Measurements from ENCODE around the gene SYVN1.
A peak's percentile ranks its signal among the peaks of the same experiment; 100 is the strongest.
"Not testable (repeated sequence)": the region's sequence is repeated elsewhere in the genome, so short reads cannot be mapped to it uniquely, and the experiment has no call there.

SYVN1 gene

DNA sequence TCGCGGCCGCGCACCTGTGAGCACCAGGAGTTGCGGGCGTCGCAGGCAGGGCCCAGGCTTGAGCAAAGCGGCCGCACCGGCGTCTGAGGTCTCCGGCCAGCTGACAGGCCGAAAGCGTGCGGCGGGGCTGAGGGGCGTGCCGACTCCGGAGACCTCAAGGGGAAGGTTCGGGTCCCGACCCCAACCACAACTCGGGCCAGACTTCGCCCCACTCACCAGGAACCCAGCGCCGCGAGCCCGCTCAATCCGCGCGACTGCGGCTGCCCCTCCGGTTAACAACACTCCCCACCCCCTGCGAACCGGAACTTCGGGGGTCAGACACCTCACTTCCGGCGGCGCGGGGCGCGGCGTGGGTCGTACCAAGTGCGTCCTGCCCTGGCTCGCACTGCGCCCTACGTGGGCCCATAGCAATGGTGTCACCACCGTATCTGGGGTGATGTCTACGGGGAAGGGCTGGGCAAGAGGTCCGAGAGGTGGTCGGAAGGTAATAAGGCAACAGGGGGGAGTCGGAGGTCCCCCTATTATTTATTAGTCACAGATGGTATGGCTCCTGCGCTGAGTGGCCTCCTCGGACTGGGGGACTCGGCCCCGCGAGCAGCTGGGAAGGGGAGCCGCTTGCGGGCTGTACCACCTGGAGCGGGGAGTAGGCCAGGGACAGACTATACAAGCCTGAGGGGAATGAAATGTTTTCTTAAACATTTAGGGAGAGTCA is at the start of gene SYVN1:
TSS of gene SYVN1 (minus strand) at position 280 of the 712 bp plus-strand sequence. CDS start 918 bp downstream, outside the sequence.
- peak; percentile 90 for DNase-seq (ENCODE audit: low spot score)

DNA sequence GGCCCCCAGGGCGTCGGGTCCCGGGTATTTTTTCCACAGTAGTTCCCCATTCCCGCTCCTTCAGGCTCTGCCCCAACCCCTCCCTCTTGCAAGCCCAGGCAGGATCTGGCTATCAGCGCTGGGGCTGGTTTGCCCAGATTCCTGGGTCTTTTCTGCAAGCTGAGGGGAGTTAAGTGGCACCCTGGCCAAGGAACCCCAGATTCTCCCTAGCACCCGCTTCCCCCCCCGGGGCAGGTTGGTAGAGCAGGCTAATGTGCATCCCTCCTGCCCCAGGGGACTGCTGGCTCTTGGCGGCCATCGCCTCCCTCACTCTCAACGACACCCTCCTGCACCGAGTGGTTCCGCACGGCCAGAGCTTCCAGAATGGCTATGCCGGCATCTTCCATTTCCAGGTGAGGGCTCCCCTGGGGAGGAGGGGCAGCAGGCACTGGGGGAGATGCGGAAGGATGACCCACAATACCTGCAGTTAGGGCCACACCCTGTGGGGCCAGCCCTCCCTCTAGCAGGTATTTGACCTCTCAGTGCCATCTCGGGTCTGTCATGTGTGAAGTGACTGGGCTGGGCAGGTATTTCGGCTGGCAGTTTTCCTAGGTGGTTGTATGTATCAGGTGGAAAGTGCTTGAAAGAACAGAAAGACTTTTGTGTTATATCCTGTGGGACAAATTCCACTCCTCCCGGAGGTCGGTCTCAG is 49.0 kb upstream of the SYVN1 start:
- no peak for DNase-seq (ENCODE audit: low spot score)

DNA sequence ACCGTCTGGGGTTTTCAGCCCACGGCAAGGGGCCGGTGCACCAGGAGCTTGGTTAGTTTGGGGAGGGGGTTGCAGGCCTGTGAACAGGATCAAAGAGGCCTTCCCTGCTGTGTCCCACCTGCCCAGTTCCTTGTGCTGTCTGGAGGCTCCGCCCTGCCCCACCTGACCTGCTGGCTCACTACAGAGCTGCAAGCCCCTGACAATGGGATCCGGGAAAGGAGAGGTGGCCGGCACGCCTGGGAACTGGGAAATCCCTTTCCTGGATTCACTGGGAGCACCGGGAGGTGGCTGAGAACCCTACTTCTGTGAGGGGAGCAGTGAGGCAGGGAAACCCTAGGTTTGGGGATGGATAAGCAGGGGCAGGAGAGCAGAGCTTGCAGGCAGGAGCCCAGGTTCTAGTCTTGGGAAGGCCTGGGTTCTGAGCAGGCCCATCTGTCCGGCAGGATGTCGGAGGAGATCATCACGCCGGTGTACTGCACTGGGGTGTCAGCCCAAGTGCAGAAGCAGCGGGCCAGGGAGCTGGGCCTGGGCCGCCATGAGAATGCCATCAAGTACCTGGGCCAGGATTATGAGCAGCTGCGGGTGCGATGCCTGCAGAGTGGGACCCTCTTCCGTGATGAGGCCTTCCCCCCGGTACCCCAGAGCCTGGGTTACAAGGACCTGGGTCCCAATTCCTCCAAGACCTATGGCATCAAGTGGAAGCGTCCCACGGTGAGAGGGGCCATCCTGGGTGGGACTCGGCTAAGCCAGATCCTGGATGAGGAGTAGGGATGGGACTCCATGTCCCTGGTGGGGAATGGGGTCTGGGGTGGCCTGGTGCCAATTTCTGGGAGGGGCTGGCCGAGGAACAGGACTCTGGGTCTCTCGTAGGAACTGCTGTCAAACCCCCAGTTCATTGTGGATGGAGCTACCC is 48.2 kb upstream of the SYVN1 start:
- no peak for DNase-seq (ENCODE audit: low spot score)

DNA sequence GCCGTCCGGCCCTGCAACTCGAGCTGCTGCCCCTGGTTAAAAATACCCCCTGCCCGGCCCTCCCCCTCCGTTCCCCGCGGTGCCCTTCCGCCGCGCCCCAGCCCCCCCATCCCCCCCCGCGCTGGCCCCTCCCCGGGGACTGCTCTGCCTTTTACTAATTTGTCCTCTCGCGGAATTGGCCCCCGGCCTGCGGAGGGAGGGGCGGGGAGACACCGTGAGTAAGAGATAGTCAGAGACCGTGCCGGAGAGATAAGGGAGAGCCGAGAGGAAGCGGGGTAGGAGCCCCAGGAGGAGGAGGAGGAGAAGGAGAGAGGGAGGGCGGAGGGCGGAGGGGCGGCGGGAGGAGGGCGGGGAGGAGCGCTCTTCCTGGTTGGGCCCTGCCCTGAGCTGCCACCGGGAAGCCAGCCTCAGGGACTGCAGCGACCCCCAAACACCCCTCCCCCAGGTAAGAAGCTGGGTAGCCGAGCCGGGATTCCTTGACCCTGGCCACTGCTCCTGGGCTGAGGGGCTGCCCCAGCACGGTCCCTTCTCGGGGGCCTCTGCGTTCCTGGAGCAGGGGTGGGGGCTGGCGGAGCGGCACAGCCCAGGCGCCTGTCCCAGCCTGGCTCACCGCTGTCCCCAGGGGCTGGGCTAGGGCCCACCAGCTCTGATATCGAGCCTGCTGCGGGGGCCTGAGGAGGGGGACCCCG is 47.4 kb upstream of the SYVN1 start, which contains the start of gene CAPN1:
TSS of gene CAPN1 (plus strand) at position 360 of the 689 bp plus-strand sequence. CDS start 774 bp downstream, outside the sequence.
- peak; percentile 88 for DNase-seq (ENCODE audit: low spot score)

DNA sequence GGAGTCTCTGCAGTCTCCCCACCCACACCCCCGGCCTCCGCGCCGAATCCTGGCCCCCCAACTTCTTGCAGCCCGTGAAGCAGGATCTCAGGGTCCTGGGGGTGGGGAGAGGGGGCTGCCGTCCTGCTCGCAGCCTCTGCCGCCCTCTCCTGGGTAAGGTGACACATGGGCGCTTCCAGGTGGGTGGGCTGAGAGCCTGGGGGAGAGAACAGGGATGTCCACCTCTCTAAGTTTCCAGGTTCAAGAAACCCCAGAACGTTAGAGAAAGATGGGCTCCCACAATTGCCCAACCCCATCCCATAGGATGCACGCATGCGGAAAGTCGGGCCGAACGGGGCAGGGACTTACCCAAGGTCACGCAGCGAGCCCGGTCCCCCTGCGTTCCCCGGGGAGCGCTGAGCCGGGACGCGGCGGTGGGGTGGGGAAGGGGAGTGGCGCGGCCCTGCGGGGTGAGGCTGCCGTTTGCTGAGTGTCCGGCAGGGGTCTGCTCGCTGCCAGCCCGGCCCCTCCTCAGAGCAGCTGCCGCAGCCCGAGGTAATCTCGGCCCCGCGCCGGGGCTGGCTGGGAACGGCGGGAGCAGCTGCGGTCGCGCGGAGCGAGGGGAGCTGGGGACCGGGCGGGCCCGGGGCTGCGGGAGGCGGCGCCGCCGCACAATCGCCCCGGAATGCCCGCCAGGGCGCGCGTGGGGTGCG is 46.7 kb upstream of the SYVN1 start:
- peak; percentile 49 for DNase-seq (ENCODE audit: low spot score)

DNA sequence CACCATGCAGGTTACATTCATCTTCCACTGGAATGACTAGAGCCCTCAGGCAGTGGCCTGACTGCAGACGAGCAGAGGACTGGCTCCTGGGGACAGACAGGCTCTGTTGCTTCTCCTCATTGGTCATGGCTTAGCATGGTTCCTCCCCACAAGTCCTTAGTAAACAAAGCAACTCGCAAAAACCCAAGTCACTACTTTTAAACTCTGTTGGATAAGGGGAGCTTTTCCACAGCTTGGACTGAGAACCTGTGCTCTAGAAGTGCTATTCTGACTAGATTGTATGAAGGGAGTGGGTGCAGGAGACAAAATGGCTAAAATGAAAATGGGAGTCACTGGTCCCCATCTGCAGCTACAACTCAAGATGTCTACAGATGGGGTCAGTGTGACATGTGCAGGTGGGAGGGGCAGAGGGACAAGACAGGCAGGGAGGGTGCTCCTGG is 40.3 kb upstream of the SYVN1 start:
- DNase-seq (ENCODE audit: low spot score) = not testable (repeated sequence)

DNA sequence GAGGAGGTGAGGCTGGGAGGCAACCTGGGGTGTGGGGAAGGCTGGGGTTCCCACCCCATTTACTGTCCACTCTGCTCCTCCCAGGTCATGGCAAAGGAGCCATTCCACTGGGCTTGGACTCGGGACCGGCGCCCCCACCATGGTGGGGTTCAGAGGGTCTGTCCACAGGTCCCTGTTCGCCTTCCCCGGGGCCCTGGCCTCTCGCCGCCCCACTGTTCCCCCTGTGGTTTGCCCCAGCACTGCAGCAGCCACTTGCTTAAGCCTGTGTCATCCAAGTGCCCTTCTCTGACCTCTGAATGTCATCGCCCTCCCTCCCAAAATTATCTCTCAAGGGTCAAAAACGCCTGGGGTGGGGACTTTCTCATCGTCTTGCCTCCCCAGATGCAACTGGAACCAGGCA is 38.3 kb upstream of the SYVN1 start:
- no peak for DNase-seq (ENCODE audit: low spot score)

DNA sequence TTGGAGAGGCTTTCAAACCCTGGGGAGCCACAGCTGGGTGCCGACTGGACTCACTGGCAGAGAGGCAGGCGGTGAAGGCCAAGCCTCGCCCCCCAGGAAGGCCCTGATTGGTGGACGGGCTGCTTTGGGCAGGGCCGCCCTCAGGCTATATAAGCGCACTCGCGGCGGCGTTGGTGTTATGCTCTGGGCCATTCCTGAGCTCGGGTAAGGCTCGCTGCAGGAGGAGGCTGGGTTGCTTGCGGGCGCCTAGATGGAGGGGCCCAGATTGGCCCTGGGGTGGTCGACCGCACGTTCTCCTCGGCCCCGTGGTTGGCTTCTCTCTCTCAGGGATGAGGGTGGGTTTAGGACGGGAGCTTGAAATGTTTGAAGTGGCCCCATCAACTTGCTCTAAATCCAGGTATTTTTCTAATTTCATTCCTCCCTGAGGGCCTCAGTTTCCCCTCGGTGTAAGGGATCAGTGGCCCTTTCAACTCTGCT is 35.8 kb upstream of the SYVN1 start, which contains the start of gene SPDYC:
TSS of gene SPDYC (plus strand) at position 176 of the 477 bp plus-strand sequence. CDS start 1,125 bp downstream, outside the sequence.
- no peak for DNase-seq (ENCODE audit: low spot score)

DNA sequence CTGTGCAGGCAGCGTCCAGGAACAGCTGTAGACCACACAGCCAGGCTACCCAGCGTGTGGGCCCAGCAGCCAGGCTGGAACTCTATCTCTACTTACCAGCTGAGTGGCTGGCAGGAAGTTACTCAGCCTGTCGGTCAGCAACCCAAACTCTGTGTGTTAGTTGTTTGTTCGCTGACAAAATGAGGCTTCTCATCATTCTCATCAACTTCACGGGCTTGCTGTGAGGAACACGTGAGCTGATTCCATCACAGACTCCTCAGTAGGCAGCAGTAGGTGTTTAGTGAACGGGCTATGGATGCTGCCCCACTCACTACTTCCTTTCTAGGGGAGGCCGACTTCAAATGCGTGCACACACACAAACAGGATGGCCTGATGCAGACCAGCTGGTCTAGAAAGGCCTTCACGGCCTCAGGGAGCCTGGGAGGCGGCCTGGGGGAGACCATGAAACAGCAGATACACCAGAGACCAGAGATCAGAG is 34.9 kb upstream of the SYVN1 start:
- no peak for DNase-seq (ENCODE audit: low spot score)

DNA sequence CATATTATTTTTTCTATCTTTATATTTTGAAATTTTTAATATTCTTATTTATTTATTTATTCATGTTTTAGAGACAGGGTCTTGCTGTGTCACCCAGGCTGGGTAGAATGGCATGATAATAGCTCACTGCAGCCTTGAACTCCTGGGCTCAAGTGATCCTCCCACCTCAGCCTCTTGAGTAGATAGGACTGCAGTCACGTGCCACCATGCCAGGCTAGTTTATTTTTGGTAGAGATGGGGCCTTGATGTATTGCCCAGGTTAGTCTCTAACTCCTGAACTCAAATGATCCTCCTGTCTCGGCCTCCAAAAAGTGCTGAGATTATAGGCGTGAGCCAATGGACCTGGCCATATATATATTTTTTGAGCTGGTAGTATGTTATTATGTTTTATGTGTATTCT is 33.3 kb upstream of the SYVN1 start:
- DNase-seq (ENCODE audit: low spot score) = no peak

DNA sequence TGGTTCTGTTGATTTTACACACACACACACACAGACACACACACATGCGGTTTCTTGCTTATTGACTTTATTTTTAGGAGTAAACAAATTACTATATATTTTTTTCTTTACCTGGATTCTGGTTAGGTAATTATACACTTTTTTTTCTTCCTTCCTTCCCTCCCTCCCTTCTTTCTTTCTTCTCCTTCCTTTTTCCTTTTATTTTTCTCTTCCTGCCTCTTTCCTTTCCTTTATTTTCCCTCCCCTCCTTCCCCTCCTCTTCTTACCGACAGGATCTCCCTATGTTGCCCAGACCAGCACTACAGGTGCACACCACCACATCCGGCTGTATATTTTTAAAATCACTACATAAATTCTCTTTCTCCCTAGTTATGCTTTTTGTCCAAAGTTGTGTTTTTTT is 32.6 kb upstream of the SYVN1 start:
- no peak for DNase-seq (ENCODE audit: low spot score)

DNA sequence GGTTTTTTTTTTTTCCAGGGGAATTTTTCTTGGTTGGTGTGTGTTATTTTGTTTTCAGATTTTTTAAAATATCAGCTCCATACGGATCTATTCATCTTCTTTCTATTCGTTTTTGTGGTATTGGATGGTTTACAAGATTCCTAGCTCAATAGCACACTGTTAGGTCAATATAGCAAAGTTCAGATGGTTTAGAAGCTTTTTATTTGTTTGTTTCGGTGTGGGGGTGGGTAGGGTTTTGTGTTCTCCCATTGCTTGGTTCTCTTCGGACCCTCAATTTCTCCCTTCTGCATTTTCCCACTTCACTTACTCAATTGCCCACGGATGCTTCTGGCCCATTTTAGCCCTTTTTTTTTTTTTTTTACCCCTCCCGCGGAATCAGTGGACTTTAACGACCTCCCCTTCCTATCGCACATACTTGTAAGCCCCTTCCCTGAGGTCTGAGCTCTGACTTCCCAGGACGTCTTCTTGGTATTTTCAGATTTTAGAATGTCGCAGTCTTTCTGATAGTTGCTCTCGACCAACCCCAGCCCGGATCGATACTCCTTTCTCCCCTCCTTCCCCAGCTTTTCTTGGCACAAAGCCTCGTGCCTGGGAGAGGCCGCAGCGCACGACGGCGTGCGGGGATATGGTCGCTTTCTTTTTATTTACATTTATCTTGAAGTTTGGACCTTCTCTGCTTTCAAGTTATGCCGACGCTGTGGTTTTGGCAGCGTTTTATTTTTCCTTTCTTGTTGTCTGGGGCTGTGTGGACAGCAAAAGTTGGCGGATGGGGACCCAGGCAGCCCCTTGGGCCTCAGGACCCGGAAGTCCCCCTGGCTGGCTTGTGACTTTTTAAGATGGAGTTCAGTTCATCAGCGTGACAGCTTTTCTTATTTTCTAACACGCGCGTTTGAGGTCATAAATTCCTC is 31.3 kb upstream of the SYVN1 start:
- no peak for DNase-seq (ENCODE audit: low spot score)

DNA sequence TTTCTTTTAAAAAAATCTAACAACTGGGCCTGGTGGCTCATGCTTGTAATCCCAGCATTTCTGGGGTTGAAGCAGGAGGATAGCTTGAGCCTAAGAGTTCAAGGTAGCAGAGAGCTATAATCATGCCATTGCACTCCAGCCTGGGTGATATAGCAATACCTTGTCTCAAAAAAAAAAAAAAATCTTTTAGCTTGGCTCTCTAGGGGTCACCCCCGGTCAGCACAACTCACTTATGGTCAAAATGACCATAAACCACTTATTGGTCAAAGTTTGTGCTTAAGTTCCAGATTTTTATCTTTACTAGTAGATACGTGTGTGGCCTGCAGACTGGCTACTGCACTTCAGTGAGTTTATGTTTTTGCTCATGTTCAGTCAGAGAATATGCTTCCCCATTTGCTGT is 29.4 kb upstream of the SYVN1 start:
- DNase-seq (ENCODE audit: low spot score) = no peak

DNA sequence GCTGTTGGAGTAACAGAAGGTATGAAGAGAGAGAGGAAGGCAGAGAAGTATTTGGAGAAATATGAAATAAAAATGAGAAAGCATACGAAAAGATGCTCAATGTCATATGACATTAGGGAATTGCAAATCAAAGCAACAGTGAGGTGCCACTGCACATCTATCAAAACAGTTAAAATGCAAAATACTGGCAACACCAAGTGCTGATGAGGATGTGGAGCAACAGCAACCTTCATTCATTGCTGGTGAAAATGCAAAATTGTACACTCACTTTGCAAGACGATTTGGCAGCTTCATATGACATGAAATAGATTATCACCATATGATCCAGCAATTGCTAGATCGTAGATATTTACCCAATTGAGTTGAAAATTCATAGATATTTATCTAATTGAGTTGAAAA is 26.3 kb upstream of the SYVN1 start:
- no peak for DNase-seq (ENCODE audit: low spot score)

DNA sequence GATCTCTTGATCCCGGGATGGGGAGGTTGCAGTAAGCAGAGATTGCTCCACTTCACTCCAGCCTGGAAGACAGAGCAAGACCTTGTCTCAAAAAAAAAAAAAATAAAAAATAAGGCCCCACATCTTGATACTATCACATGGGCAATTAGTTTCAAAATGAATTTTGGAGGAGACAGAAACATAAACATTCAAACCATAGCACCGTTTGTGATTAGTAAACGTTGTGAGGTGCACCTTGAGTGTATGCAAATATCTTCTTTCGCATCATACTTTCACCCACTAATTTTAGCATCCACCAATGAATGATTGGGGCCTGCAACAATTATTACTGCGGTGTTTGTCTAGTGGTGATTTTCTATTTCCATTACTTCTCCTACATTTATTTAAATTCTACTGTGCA is 24.7 kb upstream of the SYVN1 start:
- no peak for DNase-seq (ENCODE audit: low spot score)

DNA sequence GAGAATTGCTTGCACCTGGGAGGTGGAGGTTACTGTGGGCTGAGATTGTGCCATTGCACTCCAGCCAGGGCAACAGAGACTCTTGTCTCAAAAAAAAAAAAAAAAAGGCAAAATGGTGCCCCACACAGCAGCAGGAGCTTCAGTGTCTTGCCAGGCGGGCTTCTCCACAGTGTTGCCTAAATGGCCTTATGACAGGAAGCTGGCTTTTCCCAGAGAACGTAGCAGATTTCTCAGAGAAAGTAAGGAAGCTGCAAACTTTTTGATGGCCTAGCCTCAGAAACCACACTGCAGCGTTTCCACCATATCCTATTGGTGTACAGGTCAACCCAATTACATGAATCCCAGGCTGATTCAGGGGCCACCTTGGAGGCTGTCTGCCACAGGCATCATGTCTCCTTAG is 23.0 kb upstream of the SYVN1 start:
- no peak for DNase-seq (ENCODE audit: low spot score)

DNA sequence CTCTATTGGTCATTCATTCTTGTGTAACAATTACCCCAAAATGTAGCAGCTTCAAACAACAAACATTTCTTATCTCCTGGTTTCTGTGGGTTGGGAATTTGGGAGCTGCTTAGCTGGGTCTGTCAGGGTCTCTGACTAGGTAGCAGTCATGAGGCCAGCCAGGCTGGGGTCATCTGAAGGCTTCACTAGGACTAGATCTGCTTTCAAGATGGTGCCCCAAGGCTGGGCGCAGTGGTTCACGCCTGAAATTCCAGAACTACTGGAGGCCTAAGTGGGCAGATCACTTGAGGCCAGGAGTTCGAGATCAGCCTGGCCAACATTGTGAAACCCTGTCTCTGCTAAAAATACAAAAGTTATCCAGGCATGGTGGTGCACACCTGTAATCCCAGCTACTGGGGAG is 22.6 kb upstream of the SYVN1 start:
- DNase-seq (ENCODE audit: low spot score) = no peak

DNA sequence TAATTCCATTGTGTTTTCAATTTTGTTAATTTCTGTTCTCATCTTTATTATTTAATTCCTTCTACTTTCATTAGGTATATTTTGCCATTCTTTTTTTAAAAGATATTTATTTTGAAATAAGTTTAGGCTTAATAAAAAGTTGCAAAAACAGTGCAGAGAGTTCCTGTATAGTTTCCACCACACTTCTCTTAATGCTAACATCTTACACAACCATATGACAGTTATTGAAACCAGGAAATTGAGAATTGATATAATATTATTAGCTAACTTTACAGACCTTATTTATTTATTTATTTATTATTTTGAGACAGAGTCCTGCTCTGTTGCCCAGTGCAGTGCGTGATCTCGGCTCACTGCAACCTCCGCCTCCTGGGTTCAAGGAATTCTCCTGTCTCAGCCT is 21.9 kb upstream of the SYVN1 start:
- no peak for DNase-seq (ENCODE audit: low spot score)

DNA sequence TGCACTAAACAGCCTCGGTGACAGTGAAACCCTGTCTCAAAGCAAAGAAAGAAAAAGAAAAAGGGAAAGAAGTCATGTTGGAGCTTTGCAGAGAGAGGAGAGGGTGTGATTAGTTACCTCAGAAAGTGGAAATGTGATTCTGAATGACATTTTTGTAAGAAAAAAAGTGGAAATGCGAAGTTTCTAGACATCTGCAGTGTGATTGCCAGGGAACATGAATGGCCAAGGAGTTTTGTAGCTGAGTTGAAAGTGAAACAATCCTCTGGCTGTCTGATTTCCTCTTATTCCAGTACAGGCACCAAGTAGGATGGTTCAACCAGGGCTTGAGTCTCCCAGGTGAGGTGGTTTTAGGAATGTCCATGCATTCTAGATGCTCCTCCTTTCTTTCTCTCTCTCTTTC is 17.8 kb upstream of the SYVN1 start:
- DNase-seq (ENCODE audit: low spot score) = no peak
